Measurements from ENCODE around the gene TMEM26.

- no peak for TF ChIP-seq GLIS3 (CRISPR knock-in tag; IDR thresholded peaks at IDR 0.05)
- TF ChIP-seq POU6F1 (CRISPR knock-in tag; IDR thresholded peaks at IDR 0.05; ENCODE audit: borderline replicate concordance, low read depth) = no peak
- TF ChIP-seq SNAI2 (CRISPR knock-in tag; IDR thresholded peaks at IDR 0.05) = no peak
These were observed 46.9 kb downstream of the TMEM26 start for GRCh38 chr10:61406242-61406641.
